ENCODE measurements around the gene KCNQ4.
A peak's percentile ranks its signal among the peaks of the same experiment; 100 is the strongest.

The KCNQ4 gene

DNA sequence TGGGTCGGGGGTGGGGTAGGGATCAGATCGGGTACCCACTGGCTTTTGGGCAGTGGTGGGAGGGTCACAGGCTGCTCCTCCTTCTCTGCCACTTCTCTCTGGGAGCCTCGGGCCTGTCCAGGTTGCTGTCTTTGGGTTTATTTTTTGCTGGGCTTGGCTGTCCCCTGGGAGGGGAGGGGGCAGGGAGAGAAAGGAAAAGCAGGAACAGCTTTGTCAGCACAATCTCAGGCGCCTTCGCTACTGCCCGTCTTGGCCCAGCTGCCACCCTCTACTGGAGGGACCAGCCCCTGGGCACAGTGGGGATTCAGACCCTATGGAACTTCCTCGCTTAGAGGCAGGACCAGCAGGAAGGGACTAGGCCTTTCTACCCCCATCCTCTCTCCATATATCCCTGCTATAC lies 8.4 kb downstream of the KCNQ4 start:
- Histone ChIP-seq H3K36me3 (ENCODE audit: control insufficient read depth in 1 of 2, insufficient read depth in 2 of 2, low read length in 2 of 2) (no peaks in the 10 kb centered on the region), H3K9me3 (ENCODE audit: control insufficient read depth in 1 of 2, low read length in 2 of 2) (no peaks in the 10 kb centered on the region), H3K4me1 (ENCODE audit: control insufficient read depth in 1 of 2, insufficient read depth in 2 of 2, low read length in 2 of 2) (peaks cover 8 to 58% of the 10 kb centered on the region in 2 donors), H3K4me3 (ENCODE audit: low read depth in 1 of 2, low read length in 2 of 2) (no peak overlapping the region), H3K27ac (ENCODE audit: low read length) (no peak overlapping the region), H3K27me3 (ENCODE audit: low read depth, low read length) (no peaks in the 10 kb centered on the region)

DNA sequence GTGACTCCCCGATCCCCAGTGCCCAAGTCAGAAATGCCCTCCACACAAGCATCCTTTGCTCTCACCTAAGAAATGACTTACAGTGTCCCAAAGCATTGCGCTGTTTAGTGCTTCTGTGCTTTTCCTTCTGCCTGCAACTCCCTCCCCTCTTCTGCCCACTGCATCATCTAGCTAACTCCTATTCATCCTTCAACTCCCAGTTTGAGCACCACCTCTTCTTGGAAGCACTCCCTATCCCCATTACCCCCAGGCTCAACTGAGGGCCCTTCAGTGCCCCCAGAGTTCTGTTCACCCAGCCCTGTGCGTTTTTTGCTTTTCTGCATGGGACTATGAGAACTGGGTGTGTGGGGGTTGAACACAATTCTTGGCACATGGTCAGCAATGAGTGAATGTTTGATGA lies 10.0 kb downstream of the KCNQ4 start:
- no peaks in the 10 kb centered on the region for H3K36me3 ChIP-seq (ENCODE audit: control insufficient read depth in 1 of 2, insufficient read depth in 2 of 2, low read length in 2 of 2)
- peaks cover 16 to 59% of the 10 kb centered on the region in 2 donors for H3K4me1 ChIP-seq (ENCODE audit: control insufficient read depth in 1 of 2, insufficient read depth in 2 of 2, low read length in 2 of 2)
- H3K27ac ChIP-seq (ENCODE audit: low read length): no peak overlapping the region
- H3K4me3 ChIP-seq (ENCODE audit: low read depth in 1 of 2, low read length in 2 of 2): no peak overlapping the region
- no peaks in the 10 kb centered on the region for H3K9me3 ChIP-seq (ENCODE audit: control insufficient read depth in 1 of 2, low read length in 2 of 2)
- H3K27me3 ChIP-seq (ENCODE audit: low read depth, low read length): no peaks in the 10 kb centered on the region

DNA sequence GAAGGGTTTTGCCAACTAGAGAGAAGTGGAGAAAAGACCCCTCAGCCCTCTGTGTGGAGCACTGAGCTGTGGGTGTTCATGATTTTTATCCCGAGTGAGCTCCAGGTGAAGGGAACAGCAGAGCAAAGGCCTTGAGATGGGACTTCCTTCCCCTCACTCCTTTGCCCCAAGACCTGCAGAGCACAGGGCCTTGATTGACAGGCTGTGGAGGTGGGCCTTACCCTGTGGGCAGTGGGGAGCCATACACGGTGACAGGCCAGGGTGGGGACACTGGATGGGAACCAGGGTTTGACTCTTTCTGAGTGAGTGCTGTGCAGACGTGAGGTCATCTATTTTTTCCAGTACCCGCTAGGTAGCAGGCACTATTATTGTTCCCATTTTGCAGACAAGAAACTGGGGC lies 10.5 kb downstream of the KCNQ4 start:
- no peak overlapping the region for H3K27ac ChIP-seq (ENCODE audit: low read length)
- H3K4me3 ChIP-seq (ENCODE audit: low read depth in 1 of 2, low read length in 2 of 2): no peak overlapping the region
- H3K27me3 ChIP-seq (ENCODE audit: low read depth, low read length): no peaks in the 10 kb centered on the region
- H3K4me1 ChIP-seq (ENCODE audit: control insufficient read depth in 1 of 2, insufficient read depth in 2 of 2, low read length in 2 of 2): peaks cover 16 to 63% of the 10 kb centered on the region in 2 donors
- no peaks in the 10 kb centered on the region for H3K9me3 ChIP-seq (ENCODE audit: control insufficient read depth in 1 of 2, low read length in 2 of 2)
- H3K36me3 ChIP-seq (ENCODE audit: control insufficient read depth in 1 of 2, insufficient read depth in 2 of 2, low read length in 2 of 2): no peaks in the 10 kb centered on the region

DNA sequence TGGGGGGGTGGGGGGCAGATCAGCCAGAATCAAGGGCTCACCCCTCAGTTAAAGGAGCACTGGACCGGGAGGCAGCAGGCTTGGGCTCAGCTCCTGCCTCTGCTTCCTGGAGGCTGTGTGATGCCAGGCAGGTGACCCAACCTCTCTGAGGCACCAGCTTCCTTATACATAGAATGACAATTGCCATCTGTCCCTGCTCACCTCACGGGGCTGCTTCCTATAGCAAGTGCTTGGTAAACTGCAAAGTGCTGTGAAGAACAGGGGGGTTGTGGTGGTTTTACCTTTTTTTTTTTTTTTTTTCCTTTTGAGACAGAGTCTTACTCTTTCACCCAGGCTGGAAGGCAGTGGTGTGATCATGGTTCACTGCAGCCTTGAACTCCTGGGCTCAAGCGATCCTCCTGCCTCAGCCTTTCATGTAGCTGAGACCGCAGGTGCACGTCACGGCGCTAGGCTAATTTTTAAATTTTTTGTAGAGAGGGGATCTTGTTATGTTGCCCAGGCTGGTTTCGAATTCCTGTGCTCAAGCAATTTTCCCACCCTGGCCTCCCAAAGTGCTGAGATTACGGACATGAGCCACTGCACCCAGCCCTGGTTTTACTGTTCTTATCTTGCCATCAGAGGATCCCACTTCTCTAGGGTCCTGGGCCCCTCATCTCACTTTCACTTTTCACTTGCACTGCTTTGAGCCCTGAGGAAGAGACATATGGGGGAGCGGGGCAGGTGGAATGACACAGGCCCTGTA lies 11.6 kb downstream of the KCNQ4 start:
- Histone ChIP-seq H3K4me1 (ENCODE audit: control insufficient read depth in 1 of 2, insufficient read depth in 2 of 2, low read length in 2 of 2) (peaks cover 17 to 63% of the 10 kb centered on the region in 2 donors), H3K36me3 (ENCODE audit: control insufficient read depth in 1 of 2, insufficient read depth in 2 of 2, low read length in 2 of 2) (no peaks in the 10 kb centered on the region), H3K27me3 (ENCODE audit: low read depth, low read length) (no peaks in the 10 kb centered on the region), H3K4me3 (ENCODE audit: low read depth in 1 of 2, low read length in 2 of 2) (no peak overlapping the region), H3K27ac (ENCODE audit: low read length) (no peak overlapping the region), H3K9me3 (ENCODE audit: control insufficient read depth in 1 of 2, low read length in 2 of 2) (no peaks in the 10 kb centered on the region)

DNA sequence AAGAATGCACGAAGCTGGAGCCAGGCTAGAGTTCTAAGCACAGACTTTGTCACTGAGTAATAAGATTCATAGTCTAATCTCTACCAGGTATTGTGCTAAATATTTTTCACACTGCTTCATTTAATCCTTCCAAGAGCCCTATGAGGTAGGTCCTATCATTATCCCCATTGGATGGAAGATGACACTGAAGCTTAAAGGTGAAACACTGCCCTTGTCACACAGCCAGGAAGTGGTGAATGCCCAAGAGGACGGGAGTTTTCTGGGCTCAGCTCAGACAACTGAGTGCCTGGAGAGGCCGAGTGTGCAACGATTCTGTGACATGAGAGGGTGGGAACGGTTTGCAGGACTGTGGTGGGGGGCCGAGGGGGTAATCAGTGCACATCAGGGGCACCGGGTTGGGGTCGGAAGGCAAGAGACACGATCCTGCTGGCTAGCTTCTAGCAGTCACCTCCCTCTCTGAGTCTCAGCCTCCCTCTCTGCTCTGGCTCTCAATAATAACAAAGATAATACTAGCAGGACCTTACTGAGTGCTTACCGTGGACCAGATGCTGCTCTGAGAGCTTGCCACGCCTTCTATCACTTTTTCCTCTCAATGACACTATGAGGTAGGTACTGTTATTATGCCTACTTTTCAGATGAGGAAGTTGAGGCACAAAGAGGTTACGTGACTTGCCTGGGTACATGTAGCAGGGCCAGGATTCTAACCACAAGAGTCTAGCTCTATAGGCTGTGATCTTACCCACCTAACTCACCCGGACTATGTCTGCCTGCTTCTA lies 12.4 kb downstream of the KCNQ4 start:
- H3K4me1 ChIP-seq (ENCODE audit: control insufficient read depth in 1 of 2, insufficient read depth in 2 of 2, low read length in 2 of 2): peaks cover 21 to 63% of the 10 kb centered on the region in 2 donors
- no peaks in the 10 kb centered on the region for H3K9me3 ChIP-seq (ENCODE audit: control insufficient read depth in 1 of 2, low read length in 2 of 2)
- no peaks in the 10 kb centered on the region for H3K36me3 ChIP-seq (ENCODE audit: control insufficient read depth in 1 of 2, insufficient read depth in 2 of 2, low read length in 2 of 2)
- H3K27ac ChIP-seq (ENCODE audit: low read length): no peak overlapping the region
- H3K4me3 ChIP-seq (ENCODE audit: low read depth in 1 of 2, low read length in 2 of 2): no peak overlapping the region
- no peaks in the 10 kb centered on the region for H3K27me3 ChIP-seq (ENCODE audit: low read depth, low read length)

DNA sequence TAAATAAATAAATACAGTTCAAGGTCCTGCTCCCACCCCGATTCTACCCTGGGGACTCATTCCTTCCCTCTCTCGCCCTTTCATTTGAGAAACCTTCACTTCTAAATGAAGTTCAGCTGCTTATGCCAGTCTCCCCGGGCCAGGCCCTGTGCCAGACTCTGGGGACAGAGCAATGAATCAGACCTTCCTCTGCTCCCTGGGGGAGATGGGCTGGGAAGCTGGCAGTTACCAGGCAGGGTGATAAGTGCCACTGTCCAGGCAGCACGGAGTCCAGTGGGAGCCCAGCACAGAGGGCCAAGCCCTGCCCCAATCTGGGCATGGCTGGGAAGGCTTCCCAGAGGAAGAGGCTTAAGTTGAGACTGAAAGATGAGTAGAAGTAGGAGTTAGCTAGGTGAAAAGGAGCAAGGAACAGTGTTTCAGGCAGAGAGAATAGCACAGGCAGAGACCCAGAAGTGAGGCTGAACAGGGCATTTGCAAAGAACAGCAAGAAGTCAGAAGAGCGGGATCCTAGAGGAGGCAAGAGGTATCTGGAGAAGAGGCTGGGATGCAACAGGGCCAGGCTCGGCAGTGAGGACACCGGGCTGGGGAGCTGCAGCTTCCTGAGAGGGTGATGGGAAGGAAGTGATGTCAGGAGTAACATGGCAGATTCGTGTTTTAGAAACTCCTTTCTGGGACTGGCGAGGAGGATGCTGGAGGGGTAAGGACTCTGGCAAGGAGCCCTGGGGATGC lies 13.5 kb downstream of the KCNQ4 start:
- H3K4me3 ChIP-seq (ENCODE audit: low read depth in 1 of 2, low read length in 2 of 2): peak overlapping the region in 1 of 2 donors; percentile 7
- H3K4me1 ChIP-seq (ENCODE audit: control insufficient read depth in 1 of 2, insufficient read depth in 2 of 2, low read length in 2 of 2): peaks cover 28 to 67% of the 10 kb centered on the region in 2 donors
- H3K27me3 ChIP-seq (ENCODE audit: low read depth, low read length): no peaks in the 10 kb centered on the region
- no peaks in the 10 kb centered on the region for H3K9me3 ChIP-seq (ENCODE audit: control insufficient read depth in 1 of 2, low read length in 2 of 2)
- H3K36me3 ChIP-seq (ENCODE audit: control insufficient read depth in 1 of 2, insufficient read depth in 2 of 2, low read length in 2 of 2): no peaks in the 10 kb centered on the region
- peak overlapping the region; percentile 31 for H3K27ac ChIP-seq (ENCODE audit: low read length)

DNA sequence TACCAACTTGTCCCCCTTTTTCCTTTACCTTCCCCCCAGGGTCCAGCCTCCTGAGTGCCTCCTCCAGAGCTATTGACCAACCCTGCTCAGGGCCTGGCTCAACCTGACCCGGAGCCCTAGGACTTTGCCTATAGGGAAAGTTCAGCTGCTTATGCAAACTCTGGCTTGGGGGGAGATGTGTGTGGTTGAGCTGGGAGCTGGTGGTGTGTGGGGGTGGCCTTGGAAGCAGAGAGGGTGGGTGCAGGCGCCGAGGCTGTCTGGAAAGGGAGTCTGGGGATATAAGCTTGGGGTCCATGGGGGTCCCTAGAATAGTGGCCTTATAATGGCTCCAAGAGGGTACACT lies 14.1 kb downstream of the KCNQ4 start:
- no peaks in the 10 kb centered on the region for H3K27me3 ChIP-seq (ENCODE audit: low read depth, low read length)
- peak overlapping the region; percentile 31 for H3K27ac ChIP-seq (ENCODE audit: low read length)
- no peak overlapping the region for H3K4me3 ChIP-seq (ENCODE audit: low read depth in 1 of 2, low read length in 2 of 2)
- no peaks in the 10 kb centered on the region for H3K9me3 ChIP-seq (ENCODE audit: control insufficient read depth in 1 of 2, low read length in 2 of 2)
- no peaks in the 10 kb centered on the region for H3K36me3 ChIP-seq (ENCODE audit: control insufficient read depth in 1 of 2, insufficient read depth in 2 of 2, low read length in 2 of 2)
- H3K4me1 ChIP-seq (ENCODE audit: control insufficient read depth in 1 of 2, insufficient read depth in 2 of 2, low read length in 2 of 2): peaks cover 28 to 65% of the 10 kb centered on the region in 2 donors

DNA sequence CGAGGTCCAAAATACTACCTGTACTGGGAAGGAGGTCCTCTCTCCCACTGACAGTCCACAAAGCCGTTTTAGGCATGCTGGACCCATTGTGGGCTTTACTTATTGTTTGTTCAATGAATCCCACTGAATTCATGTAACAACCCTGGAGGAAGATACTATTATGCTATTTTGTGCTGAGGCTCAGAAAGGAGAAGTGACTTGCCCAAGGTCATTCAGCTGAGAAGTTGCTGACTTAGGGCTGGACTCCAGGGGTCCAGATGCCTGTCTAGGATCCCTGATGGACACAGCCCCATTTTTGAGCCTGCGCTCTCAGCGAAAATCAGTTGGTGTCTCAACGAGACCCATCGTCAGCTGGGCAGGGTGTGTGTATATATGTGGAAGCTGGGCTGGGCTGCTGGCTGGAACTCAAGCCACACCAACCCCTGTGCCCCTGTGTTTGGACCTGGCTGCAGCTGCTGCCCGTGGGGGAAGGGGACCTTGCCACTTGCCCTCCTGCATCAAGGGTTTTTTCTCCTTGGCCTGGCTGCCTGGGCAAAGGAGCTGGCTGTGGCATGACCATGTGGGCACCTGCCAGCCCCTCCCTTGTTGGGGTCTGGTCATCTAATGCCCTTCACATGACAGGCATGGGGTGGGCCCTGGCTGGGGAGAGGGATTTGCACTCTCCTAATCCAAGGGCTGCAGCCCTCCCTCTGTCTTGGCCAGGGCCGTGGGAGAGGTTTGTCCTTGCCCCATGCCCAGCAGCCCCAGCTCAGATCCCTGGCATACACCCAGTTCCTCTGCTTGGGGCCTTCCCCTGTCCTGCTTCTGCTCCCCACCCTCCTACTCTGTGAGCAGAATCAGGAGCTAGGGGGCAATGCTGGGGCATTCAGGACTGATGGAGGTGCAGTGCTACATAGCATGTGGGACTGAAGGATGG lies 15.0 kb downstream of the KCNQ4 start:
- Histone ChIP-seq H3K4me1 (ENCODE audit: control insufficient read depth in 1 of 2, insufficient read depth in 2 of 2, low read length in 2 of 2) (peaks cover 28 to 65% of the 10 kb centered on the region in 2 donors), H3K36me3 (ENCODE audit: control insufficient read depth in 1 of 2, insufficient read depth in 2 of 2, low read length in 2 of 2) (no peaks in the 10 kb centered on the region), H3K4me3 (ENCODE audit: low read depth in 1 of 2, low read length in 2 of 2) (no peak overlapping the region), H3K27ac (ENCODE audit: low read length) (no peak overlapping the region), H3K27me3 (ENCODE audit: low read depth, low read length) (no peaks in the 10 kb centered on the region), H3K9me3 (ENCODE audit: control insufficient read depth in 1 of 2, low read length in 2 of 2) (no peaks in the 10 kb centered on the region)

DNA sequence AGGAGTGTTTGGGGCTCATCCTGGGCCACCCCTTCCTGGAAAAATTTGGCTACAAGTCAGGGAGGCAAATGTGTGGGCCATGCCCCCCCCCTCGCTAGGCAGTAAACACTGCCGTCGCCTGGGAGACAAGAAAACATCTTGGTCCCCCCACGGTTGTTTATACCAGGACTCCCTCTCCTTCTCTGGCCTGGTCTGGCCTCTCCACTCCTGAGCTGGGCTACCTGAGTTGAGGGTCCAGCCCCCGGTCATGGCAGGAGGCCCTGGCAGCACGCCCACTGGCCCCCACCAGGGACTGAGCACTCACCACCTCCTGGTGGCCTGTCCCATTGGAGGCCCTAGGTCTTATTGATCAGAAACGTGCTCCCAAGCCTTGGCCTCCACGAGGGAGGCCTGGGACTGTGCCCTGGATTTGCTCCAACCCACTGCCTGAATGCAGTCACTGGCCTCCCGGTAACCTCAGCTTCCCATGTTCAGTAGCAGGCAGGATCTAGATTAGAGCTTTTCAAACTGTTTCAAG lies 15.8 kb downstream of the KCNQ4 start:
- H3K27me3 ChIP-seq (ENCODE audit: low read depth, low read length): no peaks in the 10 kb centered on the region
- H3K36me3 ChIP-seq (ENCODE audit: control insufficient read depth in 1 of 2, insufficient read depth in 2 of 2, low read length in 2 of 2): no peaks in the 10 kb centered on the region
- H3K4me3 ChIP-seq (ENCODE audit: low read depth in 1 of 2, low read length in 2 of 2): peak overlapping the region in 1 of 2 donors; percentile 1
- peak overlapping the region; percentile 62 for H3K27ac ChIP-seq (ENCODE audit: low read length)
- H3K4me1 ChIP-seq (ENCODE audit: control insufficient read depth in 1 of 2, insufficient read depth in 2 of 2, low read length in 2 of 2): peaks cover 28 to 65% of the 10 kb centered on the region in 2 donors
- H3K9me3 ChIP-seq (ENCODE audit: control insufficient read depth in 1 of 2, low read length in 2 of 2): no peaks in the 10 kb centered on the region

DNA sequence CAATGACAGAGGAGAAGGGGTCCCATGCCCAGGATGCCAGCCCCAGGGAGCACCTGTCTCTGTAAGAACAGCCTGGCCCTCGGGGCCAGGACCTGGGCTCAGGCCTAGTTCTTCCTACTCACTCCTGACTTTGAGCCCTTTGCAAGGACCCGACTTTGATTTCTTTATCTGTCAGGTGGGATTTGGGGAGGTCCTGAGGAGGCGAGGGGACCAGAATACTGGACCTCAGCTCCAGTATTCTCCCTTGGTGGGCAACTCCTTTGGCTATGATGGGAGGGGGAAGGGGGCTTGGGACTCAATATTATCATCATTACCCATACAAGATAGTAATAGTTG lies 18.1 kb downstream of the KCNQ4 start:
- Histone ChIP-seq H3K9me3 (ENCODE audit: control insufficient read depth in 1 of 2, low read length in 2 of 2) (no peaks in the 10 kb centered on the region), H3K27ac (ENCODE audit: low read length) (peak overlapping the region; percentile 78), H3K4me3 (ENCODE audit: low read depth in 1 of 2, low read length in 2 of 2) (peak overlapping the region; percentile 50 to 55), H3K27me3 (ENCODE audit: low read depth, low read length) (no peaks in the 10 kb centered on the region), H3K36me3 (ENCODE audit: control insufficient read depth in 1 of 2, insufficient read depth in 2 of 2, low read length in 2 of 2) (no peaks in the 10 kb centered on the region), H3K4me1 (ENCODE audit: control insufficient read depth in 1 of 2, insufficient read depth in 2 of 2, low read length in 2 of 2) (peaks cover 28 to 71% of the 10 kb centered on the region in 2 donors)

Data from muscle layer of duodenum (tissue), 2 donors.